Measurements from ENCODE around the gene SCAMP2.

The SCAMP2 gene

DNA sequence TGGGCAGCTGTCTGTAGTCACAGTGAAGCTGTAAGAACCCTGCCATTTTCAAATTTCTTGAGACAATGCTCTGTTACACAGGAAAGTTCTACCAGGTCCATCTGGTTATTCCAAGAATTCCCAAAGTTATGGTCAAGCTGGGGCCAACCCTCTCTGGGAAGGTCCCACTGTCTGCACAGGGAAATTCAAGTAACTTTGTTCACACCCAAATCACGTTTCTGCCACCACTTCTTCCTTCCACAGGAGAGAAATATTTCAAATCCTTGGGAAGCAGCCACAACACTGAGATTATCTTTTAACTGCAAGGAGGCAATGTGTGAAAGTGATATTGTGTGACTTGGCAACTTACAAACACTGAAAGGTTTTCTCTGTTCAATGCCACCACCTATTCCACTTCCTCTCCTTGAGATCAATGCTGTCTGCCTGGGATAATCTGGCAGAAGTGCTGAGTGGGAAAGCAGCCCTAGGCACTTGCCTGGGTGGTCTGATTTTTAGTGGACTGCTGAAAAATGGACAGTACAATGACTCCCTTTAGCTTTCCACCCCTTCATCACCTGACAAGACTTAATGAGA, 5.6 kb downstream of the SCAMP2 start:
- Histone ChIP-seq H3K4me2 (ENCODE audit: low read length, poor library complexity, severe bottlenecking) (peak overlapping the region; percentile 20), H4K91ac (ENCODE audit: low read length) (no peak overlapping the region), H3K4me1 (ENCODE audit: control insufficient read depth, insufficient read depth, low read depth, low read length) (peaks cover 44% of the 10 kb centered on the region), H3K23ac (ENCODE audit: low read length in 2 of 2) (no peak overlapping the region), H3K14ac (ENCODE audit: low read length in 2 of 2) (no peak overlapping the region), H4K8ac (ENCODE audit: low read length) (no peak overlapping the region), H3K9ac (ENCODE audit: low read length) (no peak overlapping the region), H2AFZ (ENCODE audit: low read depth, low read length) (no peak overlapping the region), H3K36me3 (ENCODE audit: control insufficient read depth in 1 of 2, insufficient read depth in 2 of 2, low read depth in 1 of 2, low read length in 2 of 2) (peaks cover 9 to 14% of the 10 kb centered on the region in 2 experiments), H3K27ac (ENCODE audit: low read length, poor library complexity, severe bottlenecking) (peak overlapping the region; percentile 85), H3K4me3 (ENCODE audit: insufficient read depth in 1 of 2, low read depth in 1 of 2, low read length in 2 of 2) (no peak overlapping the region), H3K9me3 (ENCODE audit: control insufficient read depth, low read length) (no peaks in the 10 kb centered on the region), H2BK120ac (ENCODE audit: low read depth, low read length) (no peak overlapping the region), H3K79me1 (replicated peaks; ENCODE audit: low read length, poor library complexity, severe bottlenecking) (peaks cover 11% of the 10 kb centered on the region), H2BK5ac (ENCODE audit: low read depth, low read length, poor library complexity, severe bottlenecking) (peak overlapping the region; percentile 74), H3K18ac (ENCODE audit: low read depth in 1 of 2, low read length in 2 of 2) (no peak overlapping the region), H3K27me3 (ENCODE audit: control insufficient read depth in 1 of 2, insufficient read depth in 1 of 2, low read length in 2 of 2) (no peaks in the 10 kb centered on the region), H2AK5ac (ENCODE audit: low read length, severe bottlenecking) (peak overlapping the region; percentile 24), H2BK15ac (ENCODE audit: low read depth, poor library complexity, severe bottlenecking) (no peak overlapping the region), H2BK12ac (ENCODE audit: low read length in 2 of 2) (no peak overlapping the region), H3K4ac (ENCODE audit: low read depth in 1 of 2, low read length in 2 of 2) (no peak overlapping the region)
- WGBS: no CpG with 5 or more reads among the region's 1 CpG
- no peak for DNase-seq

DNA sequence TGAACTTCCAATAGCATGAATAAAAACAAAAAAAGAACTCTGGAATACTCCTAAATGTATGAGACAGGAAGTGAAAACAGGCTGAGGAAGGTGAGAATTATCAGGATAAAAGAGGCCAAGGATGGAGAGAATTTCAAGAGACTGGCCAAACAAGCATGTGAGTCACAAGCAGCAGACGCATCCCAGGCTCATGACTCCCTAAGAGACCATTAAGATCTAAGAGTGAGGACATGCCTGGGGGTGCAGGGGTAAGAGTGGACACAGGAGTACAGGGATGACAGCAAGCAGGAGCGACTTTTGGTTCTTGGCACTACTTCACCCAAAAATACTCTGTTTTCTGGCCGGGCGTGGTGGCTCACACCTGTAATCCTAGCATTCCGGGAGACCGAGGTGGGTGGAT, 7.1 kb downstream of the SCAMP2 start:
- H4K91ac ChIP-seq (ENCODE audit: low read length): no peak overlapping the region

DNA sequence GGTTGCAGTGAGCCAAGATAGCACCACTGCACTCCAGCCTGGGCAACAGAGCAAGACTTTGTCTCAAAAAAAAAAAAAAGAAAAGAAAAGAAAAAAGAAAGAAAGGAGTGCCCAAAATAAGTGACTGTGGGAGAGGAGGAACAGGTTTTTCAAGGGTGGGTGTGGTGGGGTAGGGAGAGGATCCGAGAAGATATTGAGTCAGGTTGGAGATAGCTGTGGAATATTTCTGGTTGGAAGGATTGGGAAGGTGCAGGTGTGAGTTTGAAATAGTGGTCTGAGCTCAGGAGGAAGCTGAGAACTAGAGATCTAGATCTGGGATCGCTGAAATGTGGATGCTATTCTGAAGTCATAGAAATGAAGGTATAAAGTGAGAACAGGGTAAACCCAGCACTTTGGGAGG, 7.8 kb downstream of the SCAMP2 start:
- DNase-seq: no peak
- H3K27ac ChIP-seq (ENCODE audit: low read length, poor library complexity, severe bottlenecking): no peak overlapping the region
- H2BK5ac ChIP-seq (ENCODE audit: low read depth, low read length, poor library complexity, severe bottlenecking): no peak overlapping the region
- H3K14ac ChIP-seq (ENCODE audit: low read length in 2 of 2): no peak overlapping the region
- no peak overlapping the region for H3K4me3 ChIP-seq (ENCODE audit: insufficient read depth in 1 of 2, low read depth in 1 of 2, low read length in 2 of 2)
- no peak overlapping the region for H3K4me2 ChIP-seq (ENCODE audit: low read length, poor library complexity, severe bottlenecking)
- H3K27me3 ChIP-seq (ENCODE audit: control insufficient read depth in 1 of 2, insufficient read depth in 1 of 2, low read length in 2 of 2): no peaks in the 10 kb centered on the region
- H3K18ac ChIP-seq (ENCODE audit: low read depth in 1 of 2, low read length in 2 of 2): no peak overlapping the region
- H3K4ac ChIP-seq (ENCODE audit: low read depth in 1 of 2, low read length in 2 of 2): no peak overlapping the region
- WGBS: 96% methylated on average over 2 of the region's 2 CpGs
- peak overlapping the region; percentile 90 for H2AK5ac ChIP-seq (ENCODE audit: low read length, severe bottlenecking)
- H2AFZ ChIP-seq (ENCODE audit: low read depth, low read length): no peak overlapping the region
- H4K8ac ChIP-seq (ENCODE audit: low read length): no peak overlapping the region
- no peak overlapping the region for H2BK12ac ChIP-seq (ENCODE audit: low read length in 2 of 2)
- H3K4me1 ChIP-seq (ENCODE audit: control insufficient read depth, insufficient read depth, low read depth, low read length): peaks cover 35% of the 10 kb centered on the region
- no peaks in the 10 kb centered on the region for H3K9me3 ChIP-seq (ENCODE audit: control insufficient read depth, low read length)
- H3K9ac ChIP-seq (ENCODE audit: low read length): no peak overlapping the region
- no peak overlapping the region for H4K91ac ChIP-seq (ENCODE audit: low read length)
- H2BK15ac ChIP-seq (ENCODE audit: low read depth, poor library complexity, severe bottlenecking): no peak overlapping the region
- H3K23ac ChIP-seq (ENCODE audit: low read length in 2 of 2): no peak overlapping the region
- H3K36me3 ChIP-seq (ENCODE audit: control insufficient read depth in 1 of 2, insufficient read depth in 2 of 2, low read depth in 1 of 2, low read length in 2 of 2): peaks cover 9% of the 10 kb centered on the region in 2 experiments
- no peak overlapping the region for H2BK120ac ChIP-seq (ENCODE audit: low read depth, low read length)
- peaks cover 10% of the 10 kb centered on the region for H3K79me1 ChIP-seq (replicated peaks; ENCODE audit: low read length, poor library complexity, severe bottlenecking)

More for the DNA sequence above, 7.1 kb downstream of the SCAMP2 start:
- peak overlapping the region; percentile 64 for H3K27ac ChIP-seq (ENCODE audit: low read length, poor library complexity, severe bottlenecking)
- peak overlapping the region; percentile 3 for H2AK5ac ChIP-seq (ENCODE audit: low read length, severe bottlenecking)
- H2AFZ ChIP-seq (ENCODE audit: low read depth, low read length): no peak overlapping the region
- H3K36me3 ChIP-seq (ENCODE audit: control insufficient read depth in 1 of 2, insufficient read depth in 2 of 2, low read depth in 1 of 2, low read length in 2 of 2): peaks cover 9 to 14% of the 10 kb centered on the region in 2 experiments
- 74% methylated on average over 6 of the region's 6 CpGs for WGBS
- no peak overlapping the region for H3K18ac ChIP-seq (ENCODE audit: low read depth in 1 of 2, low read length in 2 of 2)
- peak; percentile 78 for DNase-seq
- no peak overlapping the region for H2BK12ac ChIP-seq (ENCODE audit: low read length in 2 of 2)
- peaks cover 10% of the 10 kb centered on the region for H3K79me1 ChIP-seq (replicated peaks; ENCODE audit: low read length, poor library complexity, severe bottlenecking)
- H2BK15ac ChIP-seq (ENCODE audit: low read depth, poor library complexity, severe bottlenecking): no peak overlapping the region
- no peak overlapping the region for H2BK5ac ChIP-seq (ENCODE audit: low read depth, low read length, poor library complexity, severe bottlenecking)
- H3K4me2 ChIP-seq (ENCODE audit: low read length, poor library complexity, severe bottlenecking): no peak overlapping the region
- H3K4me3 ChIP-seq (ENCODE audit: insufficient read depth in 1 of 2, low read depth in 1 of 2, low read length in 2 of 2): no peak overlapping the region
- H2BK120ac ChIP-seq (ENCODE audit: low read depth, low read length): no peak overlapping the region
- H3K9ac ChIP-seq (ENCODE audit: low read length): peak overlapping the region; percentile 61
- no peak overlapping the region for H3K14ac ChIP-seq (ENCODE audit: low read length in 2 of 2)
- peaks cover 38% of the 10 kb centered on the region for H3K4me1 ChIP-seq (ENCODE audit: control insufficient read depth, insufficient read depth, low read depth, low read length)
- no peak overlapping the region for H3K4ac ChIP-seq (ENCODE audit: low read depth in 1 of 2, low read length in 2 of 2)
- H3K23ac ChIP-seq (ENCODE audit: low read length in 2 of 2): no peak overlapping the region
- no peaks in the 10 kb centered on the region for H3K27me3 ChIP-seq (ENCODE audit: control insufficient read depth in 1 of 2, insufficient read depth in 1 of 2, low read length in 2 of 2)
- H4K8ac ChIP-seq (ENCODE audit: low read length): no peak overlapping the region
- no peaks in the 10 kb centered on the region for H3K9me3 ChIP-seq (ENCODE audit: control insufficient read depth, low read length)

DNA sequence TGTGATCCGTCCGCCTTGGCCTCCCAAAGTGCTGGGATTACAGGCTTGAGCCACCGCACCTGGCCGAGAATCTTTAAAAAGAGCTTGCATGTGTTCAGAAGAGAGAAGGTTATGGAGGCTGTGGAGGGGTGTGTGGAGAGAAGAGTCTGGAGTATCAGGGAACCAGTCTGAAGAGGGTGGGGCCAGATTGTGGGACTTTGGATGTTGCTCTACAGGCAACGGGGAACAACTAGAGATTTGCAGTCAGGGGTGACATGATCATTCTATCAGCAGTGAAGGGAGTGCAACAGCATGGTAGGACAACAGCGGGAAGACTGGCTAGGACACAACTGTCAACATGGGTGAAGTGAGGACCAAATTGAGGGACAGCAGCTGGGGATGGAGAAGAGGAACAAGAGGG, 8.9 kb downstream of the SCAMP2 start:
- Histone ChIP-seq H4K8ac (ENCODE audit: low read length) (no peak overlapping the region), H3K18ac (ENCODE audit: low read depth in 1 of 2, low read length in 2 of 2) (no peak overlapping the region), H3K27ac (ENCODE audit: low read length, poor library complexity, severe bottlenecking) (no peak overlapping the region), H3K9ac (ENCODE audit: low read length) (no peak overlapping the region), H3K4me3 (ENCODE audit: insufficient read depth in 1 of 2, low read depth in 1 of 2, low read length in 2 of 2) (no peak overlapping the region), H2BK5ac (ENCODE audit: low read depth, low read length, poor library complexity, severe bottlenecking) (no peak overlapping the region), H3K9me3 (ENCODE audit: control insufficient read depth, low read length) (no peaks in the 10 kb centered on the region), H3K27me3 (ENCODE audit: control insufficient read depth in 1 of 2, insufficient read depth in 1 of 2, low read length in 2 of 2) (no peaks in the 10 kb centered on the region), H2BK120ac (ENCODE audit: low read depth, low read length) (no peak overlapping the region), H3K4me1 (ENCODE audit: control insufficient read depth, insufficient read depth, low read depth, low read length) (peaks cover 35% of the 10 kb centered on the region), H2AK5ac (ENCODE audit: low read length, severe bottlenecking) (peak overlapping the region; percentile 13), H3K36me3 (ENCODE audit: control insufficient read depth in 1 of 2, insufficient read depth in 2 of 2, low read depth in 1 of 2, low read length in 2 of 2) (peaks cover 6 to 9% of the 10 kb centered on the region in 2 experiments), H3K79me1 (replicated peaks; ENCODE audit: low read length, poor library complexity, severe bottlenecking) (peaks cover 14% of the 10 kb centered on the region), H2AFZ (ENCODE audit: low read depth, low read length) (no peak overlapping the region), H3K23ac (ENCODE audit: low read length in 2 of 2) (no peak overlapping the region), H2BK12ac (ENCODE audit: low read length in 2 of 2) (peak overlapping the region in 1 of 2 experiments; percentile 2), H3K4ac (ENCODE audit: low read depth in 1 of 2, low read length in 2 of 2) (no peak overlapping the region), H3K4me2 (ENCODE audit: low read length, poor library complexity, severe bottlenecking) (no peak overlapping the region), H3K14ac (ENCODE audit: low read length in 2 of 2) (no peak overlapping the region), H2BK15ac (ENCODE audit: low read depth, poor library complexity, severe bottlenecking) (no peak overlapping the region), H4K91ac (ENCODE audit: low read length) (no peak overlapping the region)
- DNase-seq: no peak
- 78% methylated on average over 6 of the region's 6 CpGs for WGBS

All from mesenchymal stem cell (in vitro differentiated cells and primary cell).